Measurements from ENCODE around the gene PGBD5. TPM values are rescaled to one million over a fixed set of nuclear protein-coding genes. Genes with fewer than 3 reads are reported as not detected.
A peak's percentile ranks its signal among the peaks of the same experiment; 100 is the strongest.

Gene PGBD5
- polyA plus RNA-seq, 3 donors: 0.44 TPM; not detected in 2

DNA sequence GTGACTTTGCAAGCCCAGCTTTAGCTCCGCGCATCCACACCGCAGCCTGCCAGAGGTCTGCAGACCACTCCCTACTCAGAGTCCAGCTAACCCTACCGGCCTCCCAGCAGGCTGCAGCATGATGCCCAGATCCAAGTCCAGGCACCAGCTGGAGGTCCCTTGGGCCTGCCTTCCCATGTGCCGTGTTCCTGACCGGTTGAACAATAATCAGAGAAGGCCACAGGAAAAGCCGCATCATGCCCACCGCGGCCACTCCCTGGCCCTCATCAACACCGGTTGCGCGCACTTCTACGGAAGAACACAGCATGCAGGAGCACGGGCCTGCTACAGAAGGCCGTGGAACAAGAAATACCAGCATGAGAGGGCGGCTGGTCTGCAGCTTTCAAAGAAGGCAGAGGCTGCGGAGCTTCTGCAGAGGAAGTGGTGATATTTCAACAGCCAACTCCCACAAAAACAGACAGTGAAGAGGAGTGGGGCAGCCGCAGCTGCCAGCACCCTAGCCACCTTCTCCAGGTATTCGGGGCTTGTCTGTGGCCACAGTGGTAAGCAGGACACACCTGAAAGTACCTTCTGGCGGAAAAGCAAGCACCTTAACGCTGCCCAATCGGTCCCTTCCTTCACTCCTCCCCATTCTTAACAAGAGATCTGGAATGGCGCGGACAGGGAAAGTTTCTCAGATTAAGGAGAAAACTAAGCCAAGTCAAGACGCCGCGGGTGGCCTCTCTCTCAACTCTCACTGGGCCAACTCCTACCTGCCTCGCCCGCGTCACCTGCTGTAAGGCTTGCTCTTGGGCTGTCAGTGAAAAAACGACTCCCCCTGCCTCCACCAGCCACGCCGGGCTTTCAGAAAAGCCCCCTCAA lies 1.5 kb downstream of the PGBD5 start:
- Mint-ChIP-seq H3K27ac (no peak overlapping the region), H3K36me3 (peaks cover 3 to 5% of the 10 kb centered on the region in 2 donors), H3K4me3 (peak overlapping the region; percentile 65 to 80), H3K4me1 (peaks cover 13% of the 10 kb centered on the region), H3K9me3 (peaks cover 2 to 33% (median 21%) of the 10 kb centered on the region in 7 donors), H3K27me3 (ENCODE audit: low read depth in 3 of 3) (peaks cover 62 to 76% (median 66%) of the 10 kb centered on the region in 3 donors)
- no peaks in the 10 kb centered on the region for H3K36me3 ChIP-seq (replicated peaks in 1 of 2; ENCODE audit: control insufficient read depth in 1 of 2, insufficient read depth in 2 of 2, low read length in 2 of 2)
- H3K27me3 ChIP-seq (ENCODE audit: control insufficient read depth in 2 of 2, insufficient read depth in 2 of 2, low read length in 2 of 2): peaks cover 66 to 68% of the 10 kb centered on the region in 2 donors
- H2AFZ ChIP-seq (ENCODE audit: insufficient read depth, low read depth, low read length, poor library complexity, severe bottlenecking): no peak overlapping the region
- peaks cover 0 to 33% of the 10 kb centered on the region in 2 donors for H3K9me3 ChIP-seq (replicated peaks in 1 of 2; ENCODE audit: control insufficient read depth in 1 of 2, insufficient read depth in 1 of 2, low read length in 2 of 2)
- peaks cover 0 to 4% of the 10 kb centered on the region in 2 donors for H3K4me1 ChIP-seq (ENCODE audit: control insufficient read depth in 1 of 2, insufficient read depth in 2 of 2, low read length in 2 of 2)
- no peaks in the 10 kb centered on the region for H4K20me1 ChIP-seq (ENCODE audit: insufficient read depth, low read length)
- no peak overlapping the region for H3K27ac ChIP-seq (ENCODE audit: low read depth in 1 of 2, low read length in 2 of 2)
- intact Hi-C loops (cut with micrococcal nuclease): no loop called here
- no peak overlapping the region for H3K4me2 ChIP-seq (replicated peaks; ENCODE audit: extremely low read depth, low read length, poor library complexity, severe bottlenecking)
- WGBS (ENCODE audit: insufficient coverage): 10% methylated on average over 27 of the region's 33 CpGs
- TF ChIP-seq, protein P1, sequence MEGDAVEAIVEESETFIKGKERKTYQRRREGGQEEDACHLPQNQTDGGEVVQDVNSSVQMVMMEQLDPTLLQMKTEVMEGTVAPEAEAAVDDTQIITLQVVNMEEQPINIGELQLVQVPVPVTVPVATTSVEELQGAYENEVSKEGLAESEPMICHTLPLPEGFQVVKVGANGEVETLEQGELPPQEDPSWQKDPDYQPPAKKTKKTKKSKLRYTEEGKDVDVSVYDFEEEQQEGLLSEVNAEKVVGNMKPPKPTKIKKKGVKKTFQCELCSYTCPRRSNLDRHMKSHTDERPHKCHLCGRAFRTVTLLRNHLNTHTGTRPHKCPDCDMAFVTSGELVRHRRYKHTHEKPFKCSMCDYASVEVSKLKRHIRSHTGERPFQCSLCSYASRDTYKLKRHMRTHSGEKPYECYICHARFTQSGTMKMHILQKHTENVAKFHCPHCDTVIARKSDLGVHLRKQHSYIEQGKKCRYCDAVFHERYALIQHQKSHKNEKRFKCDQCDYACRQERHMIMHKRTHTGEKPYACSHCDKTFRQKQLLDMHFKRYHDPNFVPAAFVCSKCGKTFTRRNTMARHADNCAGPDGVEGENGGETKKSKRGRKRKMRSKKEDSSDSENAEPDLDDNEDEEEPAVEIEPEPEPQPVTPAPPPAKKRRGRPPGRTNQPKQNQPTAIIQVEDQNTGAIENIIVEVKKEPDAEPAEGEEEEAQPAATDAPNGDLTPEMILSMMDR (IDR thresholded peaks at IDR 0.05): no peak
- no peaks in the 10 kb centered on the region for H3K79me2 ChIP-seq (ENCODE audit: insufficient read depth, low read length)
- no peak overlapping the region for H3K9ac ChIP-seq (ENCODE audit: insufficient read depth, low read length, poor library complexity, severe bottlenecking)
- no peak overlapping the region for H3K4me3 ChIP-seq (replicated peaks in 1 of 3; ENCODE audit: low read depth in 2 of 3, low read length in 3 of 3)
- DNase-seq: no peak

DNA sequence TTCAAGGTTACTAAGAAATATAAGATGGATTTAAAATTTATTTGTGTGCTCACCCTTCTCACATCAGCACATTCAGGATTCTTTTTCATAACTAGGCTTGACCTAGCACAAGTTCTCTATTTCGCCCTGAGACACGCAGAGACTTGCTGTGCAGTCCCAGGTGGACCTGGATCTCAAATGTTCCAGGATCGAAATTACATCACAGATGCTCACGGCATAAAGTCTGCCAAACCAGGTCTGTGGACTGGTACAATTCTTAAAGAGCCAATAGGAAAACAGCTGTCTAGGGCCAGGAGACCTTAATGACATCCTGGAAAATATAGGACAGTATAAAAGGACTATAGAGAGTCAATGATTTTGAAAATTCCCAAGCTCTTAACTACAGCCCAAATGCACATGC lies 2.2 kb downstream of the PGBD5 start:
- H3K9me3 ChIP-seq (replicated peaks in 1 of 2; ENCODE audit: control insufficient read depth in 1 of 2, insufficient read depth in 1 of 2, low read length in 2 of 2): peaks cover 0 to 33% of the 10 kb centered on the region in 2 donors
- H3K27me3 ChIP-seq (ENCODE audit: control insufficient read depth in 2 of 2, insufficient read depth in 2 of 2, low read length in 2 of 2): peaks cover 64 to 66% of the 10 kb centered on the region in 2 donors
- H3K4me3 Mint-ChIP-seq: peak overlapping the region in 1 of 2 donors; percentile 80
- peaks cover 58 to 78% (median 66%) of the 10 kb centered on the region in 3 donors for H3K27me3 Mint-ChIP-seq (ENCODE audit: low read depth in 3 of 3)
- no peak for DNase-seq
- H3K9me3 Mint-ChIP-seq: peaks cover 2 to 33% (median 22%) of the 10 kb centered on the region in 7 donors
- H3K4me1 ChIP-seq (ENCODE audit: control insufficient read depth in 1 of 2, insufficient read depth in 2 of 2, low read length in 2 of 2): peaks cover 0 to 4% of the 10 kb centered on the region in 2 donors
- H3K9ac ChIP-seq (ENCODE audit: insufficient read depth, low read length, poor library complexity, severe bottlenecking): no peak overlapping the region
- no peak overlapping the region for H3K4me2 ChIP-seq (replicated peaks; ENCODE audit: extremely low read depth, low read length, poor library complexity, severe bottlenecking)
- 88% methylated on average over 4 of the region's 4 CpGs for WGBS (ENCODE audit: insufficient coverage)
- peaks cover 3 to 5% of the 10 kb centered on the region in 2 donors for H3K36me3 Mint-ChIP-seq
- peaks cover 13% of the 10 kb centered on the region for H3K4me1 Mint-ChIP-seq
- TF ChIP-seq, protein P1 (IDR thresholded peaks at IDR 0.05): no peak
- H3K27ac ChIP-seq (ENCODE audit: low read depth in 1 of 2, low read length in 2 of 2): no peak overlapping the region
- no peaks in the 10 kb centered on the region for H3K36me3 ChIP-seq (replicated peaks in 1 of 2; ENCODE audit: control insufficient read depth in 1 of 2, insufficient read depth in 2 of 2, low read length in 2 of 2)
- H3K27ac Mint-ChIP-seq: no peak overlapping the region
- no peaks in the 10 kb centered on the region for H4K20me1 ChIP-seq (ENCODE audit: insufficient read depth, low read length)
- no peaks in the 10 kb centered on the region for H3K79me2 ChIP-seq (ENCODE audit: insufficient read depth, low read length)
- intact Hi-C loops (cut with micrococcal nuclease): no loop called here
- no peak overlapping the region for H3K4me3 ChIP-seq (replicated peaks in 1 of 3; ENCODE audit: low read depth in 2 of 3, low read length in 3 of 3)
- no peak overlapping the region for H2AFZ ChIP-seq (ENCODE audit: insufficient read depth, low read depth, low read length, poor library complexity, severe bottlenecking)

Measured in CD14-positive monocyte (primary cell).